Neural cell (in vitro differentiated cells): ENCODE data around the gene GAGE2A. TPM values are rescaled to one million over a fixed set of nuclear protein-coding genes. Genes with fewer than 3 reads are reported as not detected.

Source experiments
- H2AFZ ChIP-seq: fragments of 200-600, 300-800 bp; sonication (generic), shearing (Covaris generic); 2 replicates; pipeline ENCODE4 v1.6.0; 2014; ENCODE audit warnings: low read depth, mild to moderate bottlenecking, antibody characterized with exemption, low read length, moderate library complexity
- H3F3A ChIP-seq: fragments of 200-600 bp; shearing (Covaris generic); 2 replicates; pipeline ENCODE4 v1.6.1; 2016; ENCODE audit warnings: mild to moderate bottlenecking, moderate library complexity, mixed read lengths, antibody characterized with exemption, low read length; ENCODE audit not compliant: insufficient read depth, poor library complexity, severe bottlenecking
- H3K27ac ChIP-seq: fragments of 200-600, 300-800 bp; sonication (generic), shearing (Covaris generic); 2 replicates; pipeline ENCODE4 v1.5.1; 2014; ENCODE audit warnings: mild to moderate bottlenecking, low read length, moderate library complexity
- H3K27me3 ChIP-seq: fragments of 300-800, 200-600 bp; sonication (generic), shearing (Covaris generic); 2 replicates; pipeline ENCODE4 v1.6.0; 2014; ENCODE audit warnings: mild to moderate bottlenecking, low read depth, low read length, moderate library complexity; ENCODE audit not compliant: insufficient read depth
- H3K36me3 ChIP-seq: fragments of 300-800, 200-600 bp; sonication (generic), shearing (Covaris generic); 2 replicates; pipeline ENCODE4 v1.5.1; 2014; ENCODE audit warnings: mild to moderate bottlenecking, antibody characterized with exemption, low read length, moderate library complexity; ENCODE audit not compliant: insufficient read depth
- H3K4me2 ChIP-seq: fragments of 300-800, 200-600 bp; sonication (generic), shearing (Covaris generic); 2 replicates; pipeline ENCODE4 v1.6.0; 2014; ENCODE audit warnings: mild to moderate bottlenecking, low read length
- H3K4me3 ChIP-seq: fragments of 300-800, 200-600 bp; sonication (generic), shearing (Covaris generic); 2 replicates; pipeline ENCODE4 v1.5.1; 2014; ENCODE audit warnings: mild to moderate bottlenecking, low read length, moderate library complexity
- H3K79me2 ChIP-seq: fragments of 200-600 bp; shearing (Covaris generic); replicated peaks from 2 replicates; pipeline ENCODE4 v1.6.0; 2014; ENCODE audit warnings: mild to moderate bottlenecking, low read length, moderate library complexity; ENCODE audit not compliant: insufficient read depth
- H3K9ac ChIP-seq: fragments of 300-800, 200-600 bp; sonication (generic), shearing (Covaris generic); 2 replicates; pipeline ENCODE4 v1.6.1; 2016; ENCODE audit warnings: mild to moderate bottlenecking, low read length, mixed read lengths
- H3K9me2 ChIP-seq: fragments of 200-600 bp; shearing (Covaris generic); 2 replicates; pipeline ENCODE4 v1.6.1; 2016; ENCODE audit warnings: mild to moderate bottlenecking, low read length, mixed read lengths; ENCODE audit not compliant: insufficient read depth
- H3K9me3 ChIP-seq: fragments of 200-600, 300-800 bp; sonication (generic), shearing (Covaris generic); 2 replicates; pipeline ENCODE4 v1.6.1; 2016; ENCODE audit warnings: mild to moderate bottlenecking, mixed run types, low read length, moderate library complexity, mixed read lengths
- H4K20me1 ChIP-seq: fragments of 200-600 bp; shearing (Covaris generic); 2 replicates; pipeline ENCODE4 v1.6.1; 2016; ENCODE audit warnings: mild to moderate bottlenecking, mixed run types; ENCODE audit not compliant: insufficient read depth
- CTCF ChIP-seq: fragments of 450-650 bp; IDR thresholded peaks from 2 replicates; pipeline ENCODE4 v1.5.1; 2014; ENCODE audit warnings: antibody characterized with exemption, mild to moderate bottlenecking, moderate library complexity; ENCODE audit not compliant: poor library complexity, severe bottlenecking
- EP300 ChIP-seq: fragments of 450-650 bp; conservative IDR thresholded peaks from 2 replicates; pipeline ENCODE4 v1.6.1; 2014; ENCODE audit warnings: antibody characterized with exemption, mild to moderate bottlenecking, moderate library complexity; ENCODE audit not compliant: poor library complexity, severe bottlenecking
- EZH2 ChIP-seq: fragments of 200-600, 300-800 bp; shearing (Covaris generic), sonication (generic); IDR thresholded peaks from 2 replicates; pipeline ENCODE4 v1.6.1; 2014; ENCODE audit warnings: antibody characterized with exemption, low read length, borderline replicate concordance, mild to moderate bottlenecking; ENCODE audit not compliant: insufficient read depth, poor library complexity, severe bottlenecking
- MXI1 ChIP-seq: fragments of 450-650 bp; conservative IDR thresholded peaks from 2 replicates; pipeline ENCODE4 v1.6.1; 2014; ENCODE audit warnings: antibody characterized with exemption, mild to moderate bottlenecking; ENCODE audit not compliant: poor library complexity, severe bottlenecking
- POLR2AphosphoS5 ChIP-seq: IDR thresholded peaks from 2 replicates; pipeline ENCODE4 v1.6.1; 2012
- RAD21 ChIP-seq: fragments of 450-650 bp; conservative IDR thresholded peaks from 2 replicates; pipeline ENCODE4 v1.6.1; 2014; ENCODE audit warnings: antibody characterized with exemption, mild to moderate bottlenecking, moderate library complexity
- SMC3 ChIP-seq: fragments of 450-650 bp; conservative IDR thresholded peaks from 2 replicates; pipeline ENCODE4 v1.6.1; 2014; ENCODE audit warnings: antibody characterized with exemption, mild to moderate bottlenecking, moderate library complexity; ENCODE audit not compliant: poor library complexity
- TAF1 ChIP-seq: IDR thresholded peaks from 2 replicates; pipeline ENCODE4 v1.6.1; 2012; ENCODE audit warnings: low read depth
- polyA plus RNA-seq: library from polyadenylated mRNA; depleted of rRNA; stranded (reverse); fragments of >200 nt; gene quantifications from 2 replicates; pipeline ENCODE4 v1.2.3, GENCODE V29; 2014
- TF ChIP-seq, protein P1 (sequence below): IDR thresholded peaks from 2 replicates; pipeline ENCODE4 v1.6.1; 2012; ENCODE audit warnings: borderline replicate concordance

GAGE2A gene
- polyA plus RNA-seq, 1 donor from 2014 or later = not detected

GRCh38 chrX:49618574-49618973 lies 29.3 kb downstream of the GAGE2A start:
- H3K79me2 ChIP-seq = no peaks in the 10 kb centered on the region
- H3K27me3 ChIP-seq = no peaks in the 10 kb centered on the region

DNA sequence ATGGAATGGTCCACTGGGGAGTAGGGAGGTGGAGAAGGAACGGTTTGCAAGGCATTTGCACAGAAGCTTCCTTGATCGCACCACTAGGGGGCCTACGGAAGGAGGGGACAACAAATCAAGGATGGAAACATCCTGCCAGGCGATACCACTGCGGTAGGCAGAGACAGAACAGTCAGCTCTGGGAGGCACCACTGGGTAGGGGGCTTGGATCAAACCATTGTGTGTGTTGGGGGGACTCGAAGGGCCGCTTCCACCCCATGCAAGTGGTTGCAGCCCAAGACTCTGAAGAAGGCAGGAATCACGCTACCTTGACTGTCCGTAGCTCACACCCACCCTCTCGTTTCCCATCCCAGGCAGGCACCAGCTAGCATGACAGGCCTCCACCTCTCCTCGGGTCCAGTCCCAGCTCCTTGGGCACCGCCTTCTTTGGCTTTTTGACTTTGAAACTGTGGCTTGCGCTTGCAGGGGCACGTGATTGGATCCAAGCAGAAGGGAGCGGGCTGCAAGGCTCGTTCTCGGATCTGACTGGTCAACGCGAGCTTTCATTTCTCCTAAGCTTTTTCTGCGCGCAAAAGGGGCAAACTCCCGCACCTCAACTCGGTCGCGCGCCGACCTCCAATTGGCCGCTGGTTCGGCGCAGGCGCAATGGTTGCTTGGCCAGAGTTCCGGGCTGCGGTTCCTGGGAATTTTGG lies 37.9 kb downstream of the GAGE2A start:
- H2AFZ ChIP-seq = no peak overlapping the region
- TF ChIP-seq TAF1 = no peak
- TF ChIP-seq CTCF = no peak
- TF ChIP-seq RAD21 = no peak
- no peak for TF ChIP-seq MXI1
- TF ChIP-seq POLR2AphosphoS5 = no peak
- TF ChIP-seq, protein P1, sequence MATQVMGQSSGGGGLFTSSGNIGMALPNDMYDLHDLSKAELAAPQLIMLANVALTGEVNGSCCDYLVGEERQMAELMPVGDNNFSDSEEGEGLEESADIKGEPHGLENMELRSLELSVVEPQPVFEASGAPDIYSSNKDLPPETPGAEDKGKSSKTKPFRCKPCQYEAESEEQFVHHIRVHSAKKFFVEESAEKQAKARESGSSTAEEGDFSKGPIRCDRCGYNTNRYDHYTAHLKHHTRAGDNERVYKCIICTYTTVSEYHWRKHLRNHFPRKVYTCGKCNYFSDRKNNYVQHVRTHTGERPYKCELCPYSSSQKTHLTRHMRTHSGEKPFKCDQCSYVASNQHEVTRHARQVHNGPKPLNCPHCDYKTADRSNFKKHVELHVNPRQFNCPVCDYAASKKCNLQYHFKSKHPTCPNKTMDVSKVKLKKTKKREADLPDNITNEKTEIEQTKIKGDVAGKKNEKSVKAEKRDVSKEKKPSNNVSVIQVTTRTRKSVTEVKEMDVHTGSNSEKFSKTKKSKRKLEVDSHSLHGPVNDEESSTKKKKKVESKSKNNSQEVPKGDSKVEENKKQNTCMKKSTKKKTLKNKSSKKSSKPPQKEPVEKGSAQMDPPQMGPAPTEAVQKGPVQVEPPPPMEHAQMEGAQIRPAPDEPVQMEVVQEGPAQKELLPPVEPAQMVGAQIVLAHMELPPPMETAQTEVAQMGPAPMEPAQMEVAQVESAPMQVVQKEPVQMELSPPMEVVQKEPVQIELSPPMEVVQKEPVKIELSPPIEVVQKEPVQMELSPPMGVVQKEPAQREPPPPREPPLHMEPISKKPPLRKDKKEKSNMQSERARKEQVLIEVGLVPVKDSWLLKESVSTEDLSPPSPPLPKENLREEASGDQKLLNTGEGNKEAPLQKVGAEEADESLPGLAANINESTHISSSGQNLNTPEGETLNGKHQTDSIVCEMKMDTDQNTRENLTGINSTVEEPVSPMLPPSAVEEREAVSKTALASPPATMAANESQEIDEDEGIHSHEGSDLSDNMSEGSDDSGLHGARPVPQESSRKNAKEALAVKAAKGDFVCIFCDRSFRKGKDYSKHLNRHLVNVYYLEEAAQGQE = no peak
- no peak for TF ChIP-seq EP300
- no peak for TF ChIP-seq EZH2

More at GRCh38 chrX:49618574-49618973, 29.3 kb downstream of the GAGE2A start:
- no peak overlapping the region for H3K9ac ChIP-seq
- no peaks in the 10 kb centered on the region for H3K9me3 ChIP-seq
- H3F3A ChIP-seq = no peaks in the 10 kb centered on the region
- H3K36me3 ChIP-seq = no peaks in the 10 kb centered on the region
- no peaks in the 10 kb centered on the region for H4K20me1 ChIP-seq
- no peak overlapping the region for H3K27ac ChIP-seq
- H3K4me2 ChIP-seq = no peak overlapping the region
- TF ChIP-seq RAD21 = no peak
- TF ChIP-seq, protein P1 = no peak
- no peak for TF ChIP-seq SMC3
- no peak for TF ChIP-seq EP300
- no peak for TF ChIP-seq EZH2
- no peak for TF ChIP-seq POLR2AphosphoS5
- TF ChIP-seq TAF1 = no peak
- TF ChIP-seq MXI1 = no peak
- TF ChIP-seq CTCF = no peak
- H2AFZ ChIP-seq = no peak overlapping the region
- no peaks in the 10 kb centered on the region for H3K9me2 ChIP-seq
- H3K4me3 ChIP-seq = no peak overlapping the region

More for the DNA sequence above, 37.9 kb downstream of the GAGE2A start:
- Histone ChIP-seq H3K27me3 (no peaks in the 10 kb centered on the region), H3K36me3 (no peaks in the 10 kb centered on the region), H3K79me2 (no peaks in the 10 kb centered on the region), H3K27ac (no peak overlapping the region), H3K4me3 (no peak overlapping the region), H3K9ac (no peak overlapping the region), H3F3A (no peaks in the 10 kb centered on the region), H4K20me1 (no peaks in the 10 kb centered on the region), H3K9me2 (no peaks in the 10 kb centered on the region), H3K4me2 (no peak overlapping the region), H3K9me3 (no peaks in the 10 kb centered on the region)
